Chondrocyte (in vitro differentiated cells): ENCODE results near the gene INAFM1. TPM values are rescaled to one million over a fixed set of nuclear protein-coding genes. Genes with fewer than 3 reads are reported as not detected.
"Not testable (repeated sequence)": the region's sequence is repeated elsewhere in the genome, so short reads cannot be mapped to it uniquely, and the experiment has no call there.

Experiments
- DNase-seq: peaks from one replicate; pipeline ENCODE4 v3.0.0; 2021; ENCODE audit warnings: mixed read lengths, low spot score
- H3K27ac Mint-ChIP-seq: one replicate; pipeline ENCODE4 v1.8.0; 2021; ENCODE audit warnings: mild to moderate bottlenecking, moderate library complexity, mixed read lengths; ENCODE audit not compliant: unreplicated experiment
- H3K27me3 Mint-ChIP-seq: 2 replicates; pipeline ENCODE4 v1.8.0; 2021; ENCODE audit warnings: low read depth, mixed read lengths
- H3K36me3 Mint-ChIP-seq: 2 replicates; pipeline ENCODE4 v1.8.0; 2021; ENCODE audit warnings: low read depth, mixed read lengths
- H3K4me1 Mint-ChIP-seq: 2 replicates; pipeline ENCODE4 v1.8.0; 2021; ENCODE audit warnings: low read depth, mild to moderate bottlenecking, mixed read lengths
- H3K4me3 Mint-ChIP-seq: one replicate; pipeline ENCODE4 v1.8.0; 2021; ENCODE audit warnings: mild to moderate bottlenecking, moderate library complexity, mixed read lengths; ENCODE audit not compliant: unreplicated experiment
- H3K9me3 Mint-ChIP-seq: 2 replicates; pipeline ENCODE4 v1.8.0; 2021; ENCODE audit warnings: low read depth, mixed read lengths
- CTCF ChIP-seq: fragments of 200-600 bp; sonication (generic); IDR thresholded peaks from 2 replicates; pipeline ENCODE4 v1.5.0; 2021; ENCODE audit warnings: antibody characterized with exemption, mild to moderate bottlenecking, moderate library complexity
- total RNA-seq: library from RNA; stranded (reverse); gene quantifications from 3 replicates; pipeline ENCODE4 v1.2.1, GENCODE V29; 2021

The INAFM1 gene
- total RNA-seq, 1 donor from 2014 or later, result 28.8 TPM

- no peak for DNase-seq
- Mint-ChIP-seq H3K4me1 (peaks cover 34% of the 10 kb centered on the region), H3K4me3 (peak overlapping the region; percentile 70), H3K27ac (peak overlapping the region; percentile 92), H3K36me3 (peaks cover 20% of the 10 kb centered on the region), H3K9me3 (no peaks in the 10 kb centered on the region), H3K27me3 (no peaks in the 10 kb centered on the region)
- TF ChIP-seq CTCF, result no peak
Observed at GRCh38 chr19:47272448-47273312, 2.0 kb upstream of the INAFM1 start.

GRCh38 chr19:47273313-47274070 lies 1.2 kb upstream of the INAFM1 start:
- peak overlapping the region; percentile 86 for H3K4me3 Mint-ChIP-seq
- DNase-seq, result peak; percentile 99
- TF ChIP-seq CTCF, result peak; percentile 34

GRCh38 chr19:47274891-47275761 lies 441 bp downstream of the INAFM1 start:
- H3K9me3 Mint-ChIP-seq, result no peaks in the 10 kb centered on the region
- TF ChIP-seq CTCF, result no peak
- DNase-seq, result no peak
- peak overlapping the region; percentile 64 for H3K4me3 Mint-ChIP-seq
- peaks cover 13% of the 10 kb centered on the region for H3K36me3 Mint-ChIP-seq
- peak overlapping the region; percentile 41 for H3K27ac Mint-ChIP-seq
- H3K4me1 Mint-ChIP-seq, result peaks cover 56% of the 10 kb centered on the region
- no peaks in the 10 kb centered on the region for H3K27me3 Mint-ChIP-seq

More at GRCh38 chr19:47273313-47274070, 1.2 kb upstream of the INAFM1 start:
- Mint-ChIP-seq H3K9me3 (no peaks in the 10 kb centered on the region), H3K27me3 (no peaks in the 10 kb centered on the region), H3K36me3 (peaks cover 16% of the 10 kb centered on the region), H3K27ac (peak overlapping the region; percentile 97), H3K4me1 (peaks cover 41% of the 10 kb centered on the region)

GRCh38 chr19:47275791-47276461 lies 1.2 kb downstream of the INAFM1 start:
- no peak for TF ChIP-seq CTCF
- H3K4me1 Mint-ChIP-seq, result peaks cover 62% of the 10 kb centered on the region
- no peak for DNase-seq
- H3K27me3 Mint-ChIP-seq, result no peaks in the 10 kb centered on the region
- no peaks in the 10 kb centered on the region for H3K9me3 Mint-ChIP-seq
- peak overlapping the region; percentile 70 for H3K27ac Mint-ChIP-seq
- H3K4me3 Mint-ChIP-seq, result peak overlapping the region; percentile 64
- peaks cover 9% of the 10 kb centered on the region for H3K36me3 Mint-ChIP-seq

GRCh38 chr19:47276513-47276912 lies 1.8 kb downstream of the INAFM1 start:
- peak overlapping the region; percentile 70 for H3K27ac Mint-ChIP-seq
- not testable (repeated sequence) for H3K27me3 Mint-ChIP-seq, H3K4me3 Mint-ChIP-seq

More at GRCh38 chr19:47276513-47276912, 1.8 kb downstream of the INAFM1 start:
- not testable (repeated sequence) for H3K9me3 Mint-ChIP-seq, DNase-seq, H3K36me3 Mint-ChIP-seq
- H3K4me1 Mint-ChIP-seq, result peaks cover 68% of the 10 kb centered on the region
